Testis (tissue), 2 donors: Measurements from ENCODE around the gene TMEM62.

Experiments used
- CTCF ChIP-seq, 3 experiments: fragments of 450-650 bp in 2 of 3; fragments of 200-600 bp in 1 of 3; sonication (generic) in 1 of 3; IDR thresholded peaks; one replicate each; pipeline ENCODE4 v1.5.1; 2016 to 2019; ENCODE audit warnings: antibody characterized with exemption in 3 of 3, mild to moderate bottlenecking in 2 of 3, moderate library complexity in 1 of 3
- POLR2A ChIP-seq: fragments of 450-650 bp; IDR thresholded peaks from one replicate; pipeline ENCODE4 v1.6.1; 2017; ENCODE audit warnings: antibody characterized with exemption, mild to moderate bottlenecking, moderate library complexity

GRCh38 chr15:43143203-43143941 is 10.0 kb downstream of the TMEM62 start:
- TF ChIP-seq CTCF (IDR thresholded peaks at IDR 0.05) (no peak), POLR2A (no peak)
